HepG2 (cell line): ENCODE measurements around the gene FIGLA. TPM values are rescaled to one million over a fixed set of nuclear protein-coding genes. Genes with fewer than 3 reads are reported as not detected.

Experiments
- GTF3A ChIP-seq: sonication (generic); formaldehyde crosslinking; conservative IDR thresholded peaks from 2 replicates; pipeline ENCODE4 v1.4.0; 2020; ENCODE audit warnings: mild to moderate bottlenecking, missing genetic modification reagents
- MEF2D ChIP-seq: sonication (generic); formaldehyde crosslinking; IDR thresholded peaks from 2 replicates; pipeline ENCODE4 v1.5.1; 2020; ENCODE audit warnings: mild to moderate bottlenecking, missing genetic modification reagents
- NFKB2 ChIP-seq: sonication (generic); formaldehyde crosslinking; IDR thresholded peaks from 2 replicates; pipeline ENCODE4 v1.4.0; 2020; ENCODE audit warnings: missing genetic modification reagents, borderline replicate concordance
- PRDM10 ChIP-seq: sonication (generic); formaldehyde crosslinking; IDR thresholded peaks from 2 replicates; pipeline ENCODE4 v1.4.0; 2020; ENCODE audit warnings: low read depth, missing genetic modification reagents
- RERE ChIP-seq: IDR thresholded peaks from 2 replicates; pipeline ENCODE4 v1.6.1; 2016; ENCODE audit warnings: low read depth, missing genetic modification reagents, missing compliant biosample characterization
- TCF7 ChIP-seq: sonication (generic); IDR thresholded peaks from 2 replicates; pipeline ENCODE4 v1.6.1; 2016; ENCODE audit warnings: antibody characterized with exemption, low read depth
- TP53 ChIP-seq: sonication (generic); formaldehyde crosslinking; conservative IDR thresholded peaks from 2 replicates; pipeline ENCODE4 v1.4.0; 2020; ENCODE audit warnings: missing genetic modification reagents
- ZMAT3 ChIP-seq: sonication (generic); formaldehyde crosslinking; conservative IDR thresholded peaks from 2 replicates; pipeline ENCODE4 v1.7.0; 2021; ENCODE audit warnings: missing genetic modification reagents
- ZNF350 ChIP-seq: sonication (generic); formaldehyde crosslinking; IDR thresholded peaks from 2 replicates; pipeline ENCODE4 v1.4.0; 2020; ENCODE audit warnings: mild to moderate bottlenecking, low read depth, missing genetic modification reagents, borderline replicate concordance
- ZNF557 ChIP-seq: sonication (generic); formaldehyde crosslinking; IDR thresholded peaks from 2 replicates; pipeline ENCODE4 v1.4.0; 2020; ENCODE audit warnings: missing genetic modification reagents
- ZNF572 ChIP-seq: sonication (generic); formaldehyde crosslinking; IDR thresholded peaks from 2 replicates; pipeline ENCODE4 v1.5.1; 2020; ENCODE audit warnings: mild to moderate bottlenecking, missing genetic modification reagents
- ZNF691 ChIP-seq: sonication (generic); formaldehyde crosslinking; IDR thresholded peaks from 2 replicates; pipeline ENCODE4 v1.4.0; 2020; ENCODE audit warnings: missing genetic modification reagents, low read depth, mild to moderate bottlenecking, borderline replicate concordance
- ZNF709 ChIP-seq: sonication (generic); formaldehyde crosslinking; IDR thresholded peaks from 2 replicates; pipeline ENCODE4 v1.5.0; 2020; ENCODE audit warnings: mild to moderate bottlenecking, missing genetic modification reagents
- ZNF749 ChIP-seq: sonication (generic); formaldehyde crosslinking; IDR thresholded peaks from 2 replicates; pipeline ENCODE4 v1.8.0; 2022; ENCODE audit warnings: mild to moderate bottlenecking, missing genetic modification reagents, moderate library complexity, borderline replicate concordance
- ZNF776 ChIP-seq: sonication (generic); formaldehyde crosslinking; IDR thresholded peaks from 2 replicates; pipeline ENCODE4 v1.4.0; 2020; ENCODE audit warnings: mild to moderate bottlenecking, missing genetic modification reagents
- polyA plus RNA-seq, 8 experiments: library from polyadenylated mRNA; depleted of rRNA in 3 of 8; stranded (reverse) in 7 of 8; unstranded in 1 of 8; fragments of >200 nt; fragmentation: Illumina TruSeq in 4 of 8; extraction: Trizol in 4 of 8; gene quantifications; 2 replicates each; pipeline versions ENCODE4 v1.2.1 to v1.2.3, GENCODE V29; 2011 to 2016; ENCODE audit warnings: low read depth in 4 of 8, missing spikeins in 1 of 8, mixed read lengths in 1 of 8; ENCODE audit not compliant: insufficient read depth in 1 of 8
- total RNA-seq, 5 experiments: library from RNA; depleted of rRNA; stranded (reverse); fragments of >200 nt; fragmentation: Illumina TruSeq; extraction: Trizol; gene quantifications; 2 replicates each; pipeline ENCODE4 v1.2.3, GENCODE V29; 2016; ENCODE audit warnings: low read depth in 1 of 5

Gene FIGLA
- total and polyA plus RNA-seq, 2 of the 13 experiments (the other 11 are each of a cell fraction or from before 2014, with no cell fraction given), result not detected

- TF ChIP-seq RERE (CRISPR knock-in tag) (no peak), PRDM10 (CRISPR knock-in tag) (0 out of 2 replicates have a peak, but pooled peaks have one; percentile 10), TP53 (CRISPR knock-in tag) (no peak; the same call in 1 of the 2 replicates), ZNF350 (CRISPR knock-in tag) (peak; percentile 7; the same call in 1 of the 2 replicates), ZNF557 (0 out of 2 replicates have a peak, but pooled peaks have one; percentile 12), ZNF572 (CRISPR knock-in tag) (0 out of 2 replicates have a peak, but pooled peaks have one; percentile 60), ZNF691 (CRISPR knock-in tag) (peak; percentile 10), ZNF749 (no peak), ZNF776 (CRISPR knock-in tag) (no peak), TCF7 (no peak), ZMAT3 (CRISPR knock-in tag) (no peak), MEF2D (CRISPR knock-in tag) (peak; percentile 3; the same call in 1 of the 2 replicates), ZNF709 (CRISPR knock-in tag) (no peak), GTF3A (no peak; the same call in 1 of the 2 replicates), NFKB2 (CRISPR knock-in tag) (0 out of 2 replicates have a peak, but pooled peaks have one; percentile 9)
These were observed 18.8 kb upstream of the FIGLA start (continued) for GRCh38 chr2:70808983-70809958.
